SK-N-SH (cell line): ENCODE data around the gene KRTAP5-5. TPM values are rescaled to one million over a fixed set of nuclear protein-coding genes. Genes with fewer than 3 reads are reported as not detected.

Experiments used
- CTCF ChIA-PET: fragments of 300-600, 350-600 bp; formaldehyde crosslinking; extraction: SDS; loops from one replicate; lab custom pipeline; 2021; lab: Yijun Ruan, JAX
- POLR2A ChIA-PET: fragments of 350-600 bp; sonication (Branson Sonifier 250); formaldehyde crosslinking; extraction: SDS; loops from one replicate; lab custom pipeline; 2020; ENCODE audit warnings: antibody characterized with exemption, inconsistent platforms; lab: Yijun Ruan, JAX
- DNase-seq: peaks from one replicate; pipeline ENCODE4 v3.0.0; 2012
- H2AFZ ChIP-seq: fragments of 200-600 bp; sonication (generic); 2 replicates; pipeline ENCODE4 v1.8.1; 2016; ENCODE audit warnings: antibody characterized with exemption, mild to moderate bottlenecking, low read depth
- H3F3A ChIP-seq: fragments of 200-600 bp; sonication (generic); replicated peaks from 2 replicates; pipeline ENCODE3; 2016; ENCODE audit warnings: antibody characterized with exemption, mild to moderate bottlenecking; ENCODE audit not compliant: insufficient read depth
- H3K27ac ChIP-seq, 2 experiments: fragments of 200-500 bp in 1 of 2; fragments of 200-600 bp in 1 of 2; sonication (Bioruptor generic) in 1 of 2; sonication (generic), shearing (Covaris generic) in 1 of 2; 2 replicates each; pipeline versions ENCODE4 v1.5.1 to v1.6.1; 2014 to 2016; ENCODE audit warnings: low read depth in 2 of 2, inconsistent platforms in 1 of 2, low read length in 1 of 2, mild to moderate bottlenecking in 1 of 2, mixed read lengths in 1 of 2
- H3K27me3 ChIP-seq: fragments of 200-600 bp; sonication (generic), shearing (Covaris generic); 2 replicates; pipeline ENCODE4 v1.6.1; 2016; ENCODE audit warnings: mixed run types; ENCODE audit not compliant: insufficient read depth
- H3K36me3 ChIP-seq, 2 experiments: fragments of 200-500 bp in 1 of 2; fragments of 200-600 bp in 1 of 2; sonication (Bioruptor generic) in 1 of 2; sonication (generic) in 1 of 2; replicated peaks in 1 of 2; 2 replicates each; pipeline versions ENCODE3 to v1.5.1; 2014 to 2016; ENCODE audit warnings: low read length in 1 of 2, mild to moderate bottlenecking in 1 of 2; ENCODE audit not compliant: insufficient read depth in 2 of 2, control insufficient read depth in 1 of 2
- H3K4me1 ChIP-seq, 2 experiments: fragments of 200-500 bp in 1 of 2; fragments of 200-600 bp in 1 of 2; sonication (Bioruptor generic) in 1 of 2; sonication (generic), shearing (Covaris generic) in 1 of 2; 2 replicates each; pipeline versions ENCODE4 v1.5.1 to v1.6.1; 2014 to 2016; ENCODE audit warnings: low read depth in 1 of 2, low read length in 1 of 2, mixed run types in 1 of 2; ENCODE audit not compliant: insufficient read depth in 2 of 2, control insufficient read depth in 1 of 2
- H3K4me2 ChIP-seq: fragments of 200-600 bp; sonication (generic), shearing (Covaris generic); 2 replicates; pipeline ENCODE4 v1.6.1; 2017; ENCODE audit warnings: mixed run types
- H3K4me3 ChIP-seq, 2 experiments: fragments of 200-500 bp in 1 of 2; fragments of 200-600 bp in 1 of 2; sonication (Bioruptor generic) in 1 of 2; sonication (generic), shearing (Covaris generic) in 1 of 2; 2 replicates each; pipeline versions ENCODE4 v1.5.1 to v1.8.1; 2014 to 2016; ENCODE audit warnings: low read depth in 2 of 2, inconsistent platforms in 1 of 2, low read length in 1 of 2, mild to moderate bottlenecking in 1 of 2, mixed read lengths in 1 of 2, moderate library complexity in 1 of 2
- H3K79me2 ChIP-seq: fragments of 200-600 bp; sonication (generic); 2 replicates; pipeline ENCODE4 v1.8.1; 2017; ENCODE audit warnings: mild to moderate bottlenecking; ENCODE audit not compliant: insufficient read depth
- H3K9ac ChIP-seq: fragments of 200-600 bp; sonication (generic); 2 replicates; pipeline ENCODE4 v1.6.1; 2017; ENCODE audit warnings: mixed run types
- H3K9me2 ChIP-seq: fragments of 200-600 bp; sonication (generic); 2 replicates; pipeline ENCODE4 v1.6.1; 2017; ENCODE audit warnings: mixed run types
- H3K9me3 ChIP-seq: fragments of 200-600 bp; sonication (generic); 2 replicates; pipeline ENCODE4 v1.6.1; 2017; ENCODE audit warnings: mixed run types, mild to moderate bottlenecking, moderate library complexity
- H4K20me1 ChIP-seq: fragments of 200-600 bp; sonication (generic); 2 replicates; pipeline ENCODE4 v1.6.1; 2017; ENCODE audit warnings: mild to moderate bottlenecking, mixed run types; ENCODE audit not compliant: insufficient read depth
- CTCF ChIP-seq: fragments of 200-600 bp; sonication (generic); IDR thresholded peaks from 2 replicates; pipeline ENCODE4 v1.6.1; 2017; ENCODE audit warnings: antibody characterized with exemption, mild to moderate bottlenecking, moderate library complexity
- EZH2phosphoT487 ChIP-seq: fragments of 200-600 bp; sonication (generic); IDR thresholded peaks from 2 replicates; pipeline ENCODE4 v1.6.1; 2017; ENCODE audit warnings: low read depth, mixed run types, mild to moderate bottlenecking, antibody characterized with exemption, moderate library complexity, borderline replicate concordance
- FOSL2 ChIP-seq: IDR thresholded peaks from 2 replicates; pipeline ENCODE4 v1.4.0; 2012; ENCODE audit warnings: low read depth, mild to moderate bottlenecking, moderate library complexity, borderline replicate concordance
- GATA2 ChIP-seq: sonication (generic); formaldehyde crosslinking; IDR thresholded peaks from 2 replicates; pipeline ENCODE4 v1.5.0; 2020; ENCODE audit warnings: mild to moderate bottlenecking, missing genetic modification reagents
- MEF2A ChIP-seq: IDR thresholded peaks from 2 replicates; pipeline ENCODE4 v1.4.0; 2012; ENCODE audit warnings: low read depth, borderline replicate concordance
- NFIC ChIP-seq: IDR thresholded peaks from 2 replicates; pipeline ENCODE4 v1.4.0; 2012; ENCODE audit warnings: borderline replicate concordance
- NRF1 ChIP-seq: IDR thresholded peaks from 2 replicates; pipeline ENCODE4 v1.6.1; 2012; ENCODE audit warnings: low read depth, mild to moderate bottlenecking, low read length
- PBX3 ChIP-seq: IDR thresholded peaks from 2 replicates; pipeline ENCODE4; 2012
- POLR2AphosphoS5 ChIP-seq: IDR thresholded peaks from 2 replicates; pipeline ENCODE4 v1.6.1; 2012; ENCODE audit warnings: low read depth, low read length
- RCOR1 ChIP-seq: fragments of 150-350 bp; IDR thresholded peaks from 2 replicates; pipeline ENCODE4 v1.6.1; 2017; ENCODE audit warnings: antibody characterized with exemption, low read length
- REST ChIP-seq: IDR thresholded peaks from 2 replicates; pipeline ENCODE4 v1.6.1; 2012; ENCODE audit warnings: mild to moderate bottlenecking, low read depth, low read length, moderate library complexity
- RFX5 ChIP-seq: IDR thresholded peaks from 2 replicates; pipeline ENCODE4 v1.6.1; 2012; ENCODE audit warnings: mild to moderate bottlenecking, improper control_type of control experiment, low read length
- SMC3 ChIP-seq: IDR thresholded peaks from 2 replicates; pipeline ENCODE4 v1.6.1; 2012; ENCODE audit warnings: low read depth, low read length, improper control_type of control experiment
- TCF12 ChIP-seq: IDR thresholded peaks from 2 replicates; pipeline ENCODE4 v1.4.0; 2012
- USF2 ChIP-seq: fragments of 150-350 bp; IDR thresholded peaks from 2 replicates; pipeline ENCODE4 v1.6.1; 2017; ENCODE audit warnings: antibody characterized with exemption, low read length, low read depth, borderline replicate concordance
- YY1 ChIP-seq: IDR thresholded peaks from 2 replicates; pipeline ENCODE4 v1.4.0; 2012; ENCODE audit warnings: low read depth, mild to moderate bottlenecking
- WGBS: methylation state at CpG from one replicate; pipeline ENCODE4 v1.1.6; 2017; ENCODE audit warnings: low lambda C conversion rate; 5-methylcytosine and 5-hydroxymethylcytosine counted together
- polyA plus RNA-seq, 3 experiments: library from polyadenylated mRNA; depleted of rRNA; stranded (reverse); fragments of >200 nt; gene quantifications; 2 replicates each; pipeline ENCODE4 v1.2.3, GENCODE V29; 2012
- TF ChIP-seq, protein P1 (sequence below): IDR thresholded peaks from 2 replicates; pipeline ENCODE4 v1.4.0; 2012; ENCODE audit warnings: low read depth, borderline replicate concordance
- TF ChIP-seq, protein P2 (sequence below): IDR thresholded peaks from 2 replicates; pipeline ENCODE4 v1.4.0; 2012; ENCODE audit warnings: low read depth, borderline replicate concordance

Gene KRTAP5-5
- polyA plus RNA-seq, 1 of the 3 experiments (the other 2 are of a cell fraction): not detected

- H3K36me3 ChIP-seq: no peaks in the 10 kb centered on the region
- H3K79me2 ChIP-seq: no peaks in the 10 kb centered on the region
- H3F3A ChIP-seq: no peaks in the 10 kb centered on the region
- peak; percentile 28 for DNase-seq
- H3K4me3 ChIP-seq: no peak overlapping the region
- H3K27ac ChIP-seq: no peak overlapping the region
- H3K4me2 ChIP-seq: no peak overlapping the region
- no peaks in the 10 kb centered on the region for H3K9me2 ChIP-seq
- POLR2A ChIA-PET: interaction anchor here (0.5 to 3.0 kb wide), 6 partner anchors 12 to 541 kb away, joined by 3 to 11 read pairs (median 5); no protein-coding TSS in a partner anchor
- CTCF ChIA-PET: interaction anchor here (0.6 to 9.9 kb wide), 103 partner anchors 11 to 546 kb away, joined by 3 to 277 read pairs (median 5); partner anchors contain the start of genes H19, KRTAP5-5, SYT8 and TH
- H3K4me1 ChIP-seq: peaks cover 0 to 27% of the 10 kb centered on the region in 2 experiments; a peak in 1 of 4 replicates
- no peak overlapping the region for H2AFZ ChIP-seq
- no peak overlapping the region for H3K9ac ChIP-seq
- WGBS: 60% methylated on average over 17 of the region's 19 CpGs
- H4K20me1 ChIP-seq: no peaks in the 10 kb centered on the region
- no peaks in the 10 kb centered on the region for H3K27me3 ChIP-seq
- H3K9me3 ChIP-seq: no peaks in the 10 kb centered on the region
- TF ChIP-seq NRF1 (no peak), RFX5 (no peak), MEF2A (no peak), RCOR1 (no peak), USF2 (no peak), REST (no peak), YY1 (no peak), EZH2phosphoT487 (no peak), SMC3 (no peak), TCF12 (no peak), GATA2 (no peak), PBX3 (no peak), POLR2AphosphoS5 (no peak), CTCF (no peak), NFIC (no peak), FOSL2 (no peak)
- TF ChIP-seq, protein P1, sequence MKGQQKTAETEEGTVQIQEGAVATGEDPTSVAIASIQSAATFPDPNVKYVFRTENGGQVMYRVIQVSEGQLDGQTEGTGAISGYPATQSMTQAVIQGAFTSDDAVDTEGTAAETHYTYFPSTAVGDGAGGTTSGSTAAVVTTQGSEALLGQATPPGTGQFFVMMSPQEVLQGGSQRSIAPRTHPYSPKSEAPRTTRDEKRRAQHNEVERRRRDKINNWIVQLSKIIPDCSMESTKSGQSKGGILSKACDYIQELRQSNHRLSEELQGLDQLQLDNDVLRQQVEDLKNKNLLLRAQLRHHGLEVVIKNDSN: no peak
- TF ChIP-seq, protein P2, sequence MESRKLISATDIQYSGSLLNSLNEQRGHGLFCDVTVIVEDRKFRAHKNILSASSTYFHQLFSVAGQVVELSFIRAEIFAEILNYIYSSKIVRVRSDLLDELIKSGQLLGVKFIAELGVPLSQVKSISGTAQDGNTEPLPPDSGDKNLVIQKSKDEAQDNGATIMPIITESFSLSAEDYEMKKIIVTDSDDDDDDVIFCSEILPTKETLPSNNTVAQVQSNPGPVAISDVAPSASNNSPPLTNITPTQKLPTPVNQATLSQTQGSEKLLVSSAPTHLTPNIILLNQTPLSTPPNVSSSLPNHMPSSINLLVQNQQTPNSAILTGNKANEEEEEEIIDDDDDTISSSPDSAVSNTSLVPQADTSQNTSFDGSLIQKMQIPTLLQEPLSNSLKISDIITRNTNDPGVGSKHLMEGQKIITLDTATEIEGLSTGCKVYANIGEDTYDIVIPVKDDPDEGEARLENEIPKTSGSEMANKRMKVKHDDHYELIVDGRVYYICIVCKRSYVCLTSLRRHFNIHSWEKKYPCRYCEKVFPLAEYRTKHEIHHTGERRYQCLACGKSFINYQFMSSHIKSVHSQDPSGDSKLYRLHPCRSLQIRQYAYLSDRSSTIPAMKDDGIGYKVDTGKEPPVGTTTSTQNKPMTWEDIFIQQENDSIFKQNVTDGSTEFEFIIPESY: no peak
- TF ChIP-seq, all 33 proteins: peak for 0
Measured at GRCh38 chr11:1652026-1652425, 22.5 kb downstream of the KRTAP5-5 start.
